Measurements from ENCODE around the gene ADARB2. TPM values are rescaled to one million over a fixed set of nuclear protein-coding genes. Genes with fewer than 3 reads are reported as not detected.

The ADARB2 gene
- total RNA-seq, 3 donors from 2014 or later (not counting 1 experiment from before 2014, with no cell fraction given): 0.27 to 0.78 (median 0.40) TPM

GRCh38 chr10:1655367-1655766 is 82.0 kb downstream of the ADARB2 start:
- WGBS (ENCODE audit: insufficient coverage): 100% methylated on average over 3 of the region's 3 CpGs
- no peak for TF ChIP-seq CTCF (IDR thresholded peaks at IDR 0.05)
- no peak overlapping the region for H3K27ac ChIP-seq (ENCODE audit: low read length)
- H3K4me3 ChIP-seq (ENCODE audit: low read length): no peak overlapping the region
- intact Hi-C loops (cut with micrococcal nuclease): no loop called here
- no peaks in the 10 kb centered on the region for H3K27me3 ChIP-seq (ENCODE audit: control insufficient read depth, insufficient read depth, low read length)
- Mint-ChIP-seq H3K4me3 (no peak overlapping the region), H3K4me1 (no peaks in the 10 kb centered on the region), H3K27ac (no peak overlapping the region), H3K9me3 (no peaks in the 10 kb centered on the region), H3K27me3 (ENCODE audit: low read depth in 2 of 2) (peaks cover 0 to 13% of the 10 kb centered on the region in 2 donors), H3K36me3 (no peaks in the 10 kb centered on the region)
- no peaks in the 10 kb centered on the region for H3K9me3 ChIP-seq (ENCODE audit: control insufficient read depth, insufficient read depth, low read length)
- DNase-seq (no peak), ATAC-seq (no peak)
- no peaks in the 10 kb centered on the region for H3K36me3 ChIP-seq (ENCODE audit: control insufficient read depth, insufficient read depth, low read length)
- no peaks in the 10 kb centered on the region for H3K4me1 ChIP-seq (ENCODE audit: control insufficient read depth, insufficient read depth, low read length)

GRCh38 chr10:1654811-1655356 is 82.4 kb downstream of the ADARB2 start:
- intact Hi-C loops (cut with micrococcal nuclease): no loop called here
- no peak for ATAC-seq
- no peaks in the 10 kb centered on the region for H3K36me3 Mint-ChIP-seq

GRCh38 chr10:1654247-1654646 is 83.1 kb downstream of the ADARB2 start:
- WGBS (ENCODE audit: insufficient coverage): 72% methylated on average over 6 of the region's 6 CpGs
- DNase-seq (no peak), ATAC-seq (no peak)
- peaks cover 0 to 10% of the 10 kb centered on the region in 2 donors for H3K27me3 Mint-ChIP-seq (ENCODE audit: low read depth in 2 of 2)
- Histone ChIP-seq H3K27ac (ENCODE audit: low read length) (no peak overlapping the region), H3K36me3 (ENCODE audit: control insufficient read depth, insufficient read depth, low read length) (no peaks in the 10 kb centered on the region), H3K27me3 (ENCODE audit: control insufficient read depth, insufficient read depth, low read length) (no peaks in the 10 kb centered on the region), H3K4me1 (ENCODE audit: control insufficient read depth, insufficient read depth, low read length) (no peaks in the 10 kb centered on the region), H3K4me3 (ENCODE audit: low read length) (no peak overlapping the region), H3K9me3 (ENCODE audit: control insufficient read depth, insufficient read depth, low read length) (no peaks in the 10 kb centered on the region)
- no peak overlapping the region for H3K4me3 Mint-ChIP-seq
- H3K4me1 Mint-ChIP-seq: no peaks in the 10 kb centered on the region
- TF ChIP-seq CTCF (IDR thresholded peaks at IDR 0.05): no peak
- intact Hi-C loops (cut with micrococcal nuclease): no loop called here
- no peaks in the 10 kb centered on the region for H3K36me3 Mint-ChIP-seq
- no peak overlapping the region for H3K27ac Mint-ChIP-seq
- H3K9me3 Mint-ChIP-seq: no peaks in the 10 kb centered on the region

More at GRCh38 chr10:1654811-1655356, 82.4 kb downstream of the ADARB2 start:
- DNase-seq: no peak
- Mint-ChIP-seq H3K27ac (no peak overlapping the region), H3K4me3 (no peak overlapping the region), H3K27me3 (ENCODE audit: low read depth in 2 of 2) (peaks cover 0 to 11% of the 10 kb centered on the region in 2 donors), H3K4me1 (no peaks in the 10 kb centered on the region), H3K9me3 (no peaks in the 10 kb centered on the region)
- no peaks in the 10 kb centered on the region for H3K36me3 ChIP-seq (ENCODE audit: control insufficient read depth, insufficient read depth, low read length)
- no peaks in the 10 kb centered on the region for H3K9me3 ChIP-seq (ENCODE audit: control insufficient read depth, insufficient read depth, low read length)
- H3K4me3 ChIP-seq (ENCODE audit: low read length): no peak overlapping the region
- H3K27me3 ChIP-seq (ENCODE audit: control insufficient read depth, insufficient read depth, low read length): no peaks in the 10 kb centered on the region
- H3K4me1 ChIP-seq (ENCODE audit: control insufficient read depth, insufficient read depth, low read length): no peaks in the 10 kb centered on the region
- no peak for TF ChIP-seq CTCF (IDR thresholded peaks at IDR 0.05)
- WGBS (ENCODE audit: insufficient coverage): 81% methylated on average over 9 of the region's 9 CpGs
- no peak overlapping the region for H3K27ac ChIP-seq (ENCODE audit: low read length)

- H3K9me3 Mint-ChIP-seq: no peaks in the 10 kb centered on the region
- ATAC-seq: no peak
- no peak for TF ChIP-seq CTCF (IDR thresholded peaks at IDR 0.05)
- no peaks in the 10 kb centered on the region for H3K4me1 Mint-ChIP-seq
- Histone ChIP-seq H3K36me3 (ENCODE audit: control insufficient read depth, insufficient read depth, low read length) (no peaks in the 10 kb centered on the region), H3K4me1 (ENCODE audit: control insufficient read depth, insufficient read depth, low read length) (no peaks in the 10 kb centered on the region), H3K4me3 (ENCODE audit: low read length) (no peak overlapping the region), H3K9me3 (ENCODE audit: control insufficient read depth, insufficient read depth, low read length) (no peaks in the 10 kb centered on the region), H3K27me3 (ENCODE audit: control insufficient read depth, insufficient read depth, low read length) (no peaks in the 10 kb centered on the region), H3K27ac (ENCODE audit: low read length) (no peak overlapping the region)
- 78% methylated on average over 11 of the region's 11 CpGs for WGBS (ENCODE audit: insufficient coverage)
- H3K27me3 Mint-ChIP-seq (ENCODE audit: low read depth in 2 of 2): peaks cover 0 to 9% of the 10 kb centered on the region in 2 donors
- H3K36me3 Mint-ChIP-seq: no peaks in the 10 kb centered on the region
- no peak overlapping the region for H3K27ac Mint-ChIP-seq
- no peak for DNase-seq
- intact Hi-C loops (cut with micrococcal nuclease): no loop called here
- H3K4me3 Mint-ChIP-seq: no peak overlapping the region
These were observed 84.0 kb downstream of the ADARB2 start for GRCh38 chr10:1653321-1653720.
